HG02642 (cell line): ENCODE measurements around the gene OXTR.
"Not testable (repeated sequence)": the region's sequence is repeated elsewhere in the genome, so short reads cannot be mapped to it uniquely, and the experiment has no call there.

Experiments used
- ATAC-seq: cut with Tn5 transposase; IDR thresholded peaks from one replicate; pipeline ENCODE4 v1.9.1; 2021; ENCODE audit warnings: mild to moderate bottlenecking; ENCODE audit not compliant: unreplicated experiment, poor library complexity

The OXTR gene

DNA sequence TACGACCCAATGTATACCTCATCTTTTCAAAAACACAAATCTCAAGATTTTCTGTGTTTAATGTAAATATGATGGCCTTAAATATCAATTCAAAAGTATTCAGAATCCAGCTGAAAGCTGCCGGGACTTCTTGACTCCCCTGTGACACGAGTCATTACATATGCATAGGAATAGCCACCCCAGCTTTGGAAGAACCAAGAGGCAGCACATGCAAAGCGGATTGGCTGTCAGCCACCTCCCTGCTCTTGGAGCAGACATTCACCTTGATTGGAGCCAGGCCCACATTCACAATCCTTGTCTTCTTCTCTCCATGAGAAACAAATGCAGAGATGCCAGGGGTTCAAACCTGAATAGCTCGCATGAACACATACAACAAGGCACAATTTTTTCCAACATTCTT is 46.6 kb downstream of the OXTR start:
- ATAC-seq, result no peak

DNA sequence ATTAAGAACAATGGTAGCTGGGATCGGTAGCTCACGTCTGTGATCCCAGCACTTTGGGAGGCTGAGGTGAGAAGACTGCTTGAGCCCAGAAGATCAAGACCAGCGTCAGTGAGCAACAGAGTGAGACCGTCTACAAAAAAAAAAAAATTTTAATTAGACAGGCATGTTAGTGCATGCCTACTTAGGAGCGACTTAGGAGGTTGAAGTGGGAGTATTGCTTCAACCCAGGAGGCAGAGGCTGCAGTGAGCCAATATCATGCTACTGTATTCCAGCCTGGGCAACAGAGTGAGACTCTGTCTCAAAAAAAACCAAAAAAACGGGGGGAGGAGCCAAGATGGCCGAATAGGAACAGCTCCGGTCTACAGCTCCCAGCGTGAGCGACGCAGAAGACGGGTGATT is 53.7 kb downstream of the OXTR start:
- not testable (repeated sequence) for ATAC-seq

DNA sequence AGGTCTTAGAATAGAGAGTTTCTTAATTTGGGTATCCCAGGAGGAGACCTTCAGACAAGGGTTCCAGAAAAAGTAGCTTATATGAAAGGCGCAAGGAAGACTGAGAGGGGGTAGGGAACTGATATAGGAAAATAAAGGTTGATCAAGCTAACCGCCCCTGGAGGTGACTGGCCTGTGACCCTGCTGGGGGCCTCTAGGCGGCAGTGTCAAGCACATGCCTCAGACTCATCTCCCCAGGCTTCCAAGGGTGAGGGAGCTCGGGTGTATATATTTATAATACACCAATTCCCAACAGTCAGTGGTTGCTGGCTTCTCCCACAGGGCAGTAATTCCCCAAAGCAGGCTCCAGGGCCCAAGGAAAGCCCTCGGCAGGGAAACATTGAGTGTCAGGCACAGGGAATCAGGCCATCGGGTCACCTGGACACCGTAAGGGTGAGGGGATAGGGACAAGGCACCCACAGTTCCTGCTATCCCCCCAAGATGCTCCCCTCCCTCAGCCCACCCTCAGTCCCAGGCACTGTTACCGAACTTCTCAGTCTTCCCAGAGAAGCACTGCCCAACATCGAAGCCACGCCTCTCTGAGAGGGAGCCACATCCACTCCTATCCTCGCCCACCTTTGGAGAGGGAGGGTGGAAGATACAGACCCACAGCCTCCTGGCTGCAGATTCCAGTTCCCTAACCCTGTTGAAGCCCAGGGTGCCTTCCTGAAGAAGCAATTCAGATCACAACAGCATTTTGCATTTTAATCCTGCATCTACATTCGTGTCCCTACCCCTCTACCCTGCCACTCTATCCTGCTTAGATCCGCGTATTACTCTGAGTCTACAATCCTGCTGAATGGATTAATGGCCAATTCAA is 55.3 kb downstream of the OXTR start:
- ATAC-seq, result peak; percentile 64

DNA sequence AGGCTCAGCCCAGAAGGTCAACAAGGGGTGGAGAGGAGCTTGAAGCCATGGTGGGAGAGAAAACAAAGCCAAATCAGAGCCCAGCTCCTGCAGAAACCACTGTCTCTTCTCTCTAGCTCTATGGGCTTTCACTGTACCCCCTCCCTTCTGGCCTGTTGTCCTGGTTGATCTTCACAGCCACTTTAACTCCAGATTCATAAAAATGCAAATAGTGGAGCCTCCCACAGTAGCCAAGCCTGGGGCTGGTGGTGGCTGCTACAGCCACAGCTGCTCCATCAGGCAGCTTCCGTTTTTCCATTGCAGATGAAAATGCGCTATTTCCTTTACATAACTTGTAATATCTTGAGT is 56.5 kb downstream of the OXTR start:
- no peak for ATAC-seq

DNA sequence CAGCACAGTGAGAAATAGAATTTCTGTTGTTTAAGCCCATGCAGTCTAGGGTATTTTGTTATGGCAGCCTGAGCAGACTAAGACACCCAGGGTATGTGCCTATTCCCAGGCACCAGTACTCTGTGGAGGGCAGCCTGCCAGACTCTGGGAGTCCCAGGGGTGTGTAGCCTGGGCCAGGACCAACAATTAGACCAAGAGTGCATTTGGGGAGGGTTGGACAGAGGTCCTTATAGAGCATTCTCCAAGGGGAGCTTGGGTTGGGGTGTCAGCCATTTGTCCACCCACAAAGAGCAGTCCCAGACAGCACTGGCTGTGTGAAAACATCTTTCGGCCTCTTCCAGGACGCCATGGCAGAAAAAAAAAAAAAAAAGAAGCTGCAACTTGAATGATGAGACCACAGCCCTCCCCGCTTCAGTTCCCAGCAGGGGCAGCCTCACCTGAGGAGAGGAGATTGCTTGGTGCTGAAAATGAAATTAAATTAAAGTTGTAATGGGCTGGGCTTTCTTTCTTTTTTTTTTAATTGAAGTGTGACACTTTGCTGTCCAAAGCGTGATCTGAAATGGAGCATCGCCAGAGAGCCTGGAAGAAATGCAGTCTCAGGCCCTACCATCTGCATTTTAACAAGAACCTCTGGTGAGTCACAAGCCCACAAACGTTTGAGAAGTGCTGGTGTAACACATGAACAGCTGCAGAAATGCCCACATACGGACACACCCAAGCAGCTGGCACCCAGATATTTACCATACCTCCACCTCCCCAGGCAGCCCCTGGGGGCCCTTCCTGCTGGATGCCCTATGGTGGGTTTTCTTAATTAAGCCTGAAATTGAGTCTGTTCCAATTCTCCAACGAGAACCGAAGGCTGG is 57.1 kb downstream of the OXTR start:
- no peak for ATAC-seq

DNA sequence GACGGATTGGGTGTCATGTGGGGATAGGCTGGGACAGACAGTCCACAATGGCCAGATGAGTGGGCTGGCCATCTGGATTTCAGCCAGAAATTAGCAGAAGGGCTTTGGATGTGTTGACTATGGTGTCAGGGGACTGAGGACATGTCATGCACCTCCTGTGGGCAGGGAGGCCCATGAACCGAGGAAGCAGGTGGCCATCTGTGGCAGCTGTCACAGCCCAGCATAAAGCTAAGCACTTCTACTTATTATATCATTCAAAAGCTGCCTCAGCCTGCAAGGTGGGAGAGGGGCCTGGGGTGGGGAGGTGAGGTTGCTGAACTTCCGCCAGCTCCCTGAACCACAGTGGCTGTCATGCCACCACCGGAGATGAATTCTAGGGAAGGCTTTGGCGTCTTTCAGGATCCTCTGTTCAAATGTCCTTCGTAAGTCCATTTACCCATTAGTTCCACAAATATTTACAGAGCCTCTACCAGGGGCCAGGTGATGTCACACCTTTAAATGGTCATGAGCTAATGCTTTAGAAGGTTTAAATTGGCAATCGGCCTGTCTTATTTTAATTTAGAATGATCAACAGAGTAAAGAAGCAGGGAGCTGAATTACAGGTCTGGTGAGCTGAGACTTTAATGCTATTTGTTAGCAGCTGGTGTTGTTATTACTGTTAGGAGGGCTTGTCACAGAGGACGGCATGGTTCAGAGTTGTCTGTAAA is 59.5 kb downstream of the OXTR start:
- no peak for ATAC-seq

DNA sequence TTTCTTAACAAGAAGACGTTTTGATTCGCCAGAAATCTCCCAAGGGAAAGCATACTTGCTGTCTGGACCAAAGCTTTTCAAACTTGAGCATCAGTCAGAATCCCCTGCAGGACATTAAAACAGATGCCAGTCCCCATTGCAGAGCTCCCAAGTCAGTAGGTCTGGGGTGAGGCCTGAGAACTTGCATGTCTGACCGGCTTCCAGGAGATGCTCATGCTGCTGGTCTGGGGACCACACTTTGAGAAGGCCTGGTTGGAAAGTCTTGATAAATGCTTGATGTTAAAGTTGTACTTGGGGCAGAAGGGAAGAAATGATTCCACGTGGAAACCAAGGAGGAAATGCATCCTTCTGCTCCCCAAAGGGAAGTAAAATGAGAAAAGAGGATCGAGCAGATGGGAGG is 60.1 kb downstream of the OXTR start:
- no peak for ATAC-seq

DNA sequence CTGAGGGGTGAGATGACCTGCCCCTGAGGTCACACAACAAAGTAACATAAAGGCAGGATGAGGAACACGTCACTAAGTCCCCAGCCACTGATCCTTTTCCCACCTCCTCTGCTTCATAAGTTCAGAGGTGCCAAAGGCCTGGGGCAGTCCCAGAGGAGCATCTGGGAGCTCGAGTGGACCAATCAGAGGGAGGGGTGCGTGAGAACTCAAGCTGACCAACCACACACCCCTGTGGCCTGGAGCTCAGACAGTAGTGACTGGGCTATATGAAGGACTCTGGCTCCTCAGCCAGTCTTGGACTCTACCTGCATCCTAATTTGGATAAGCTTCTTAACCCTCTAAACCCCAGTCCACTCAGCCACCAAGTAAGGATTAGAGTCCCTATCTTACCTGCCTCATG is 63.8 kb downstream of the OXTR start:
- ATAC-seq, result no peak

DNA sequence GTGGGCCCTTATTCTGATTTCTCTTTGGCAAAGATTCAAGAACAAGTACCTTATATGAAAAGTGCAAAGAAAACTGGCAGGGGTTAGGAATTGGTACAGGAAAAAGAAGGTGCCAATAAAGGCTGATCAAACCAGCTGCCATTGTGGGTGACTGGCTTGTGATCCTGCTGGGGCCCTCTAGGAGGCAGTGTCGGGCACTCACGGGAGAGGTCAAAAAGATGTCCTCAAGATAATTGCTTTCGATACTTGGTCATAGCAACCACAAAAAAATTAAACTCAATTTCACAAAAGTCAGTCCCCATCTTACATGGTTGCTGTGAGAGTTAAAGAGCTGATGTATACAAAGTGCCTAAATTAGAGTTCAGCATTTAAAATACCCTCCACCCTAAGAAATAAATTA is 66.9 kb downstream of the OXTR start:
- no peak for ATAC-seq
